ENCODE results near the gene CTSF.
"Not testable (repeated sequence)": the region's sequence is repeated elsewhere in the genome, so short reads cannot be mapped to it uniquely, and the experiment has no call there.

Gene CTSF

DNA sequence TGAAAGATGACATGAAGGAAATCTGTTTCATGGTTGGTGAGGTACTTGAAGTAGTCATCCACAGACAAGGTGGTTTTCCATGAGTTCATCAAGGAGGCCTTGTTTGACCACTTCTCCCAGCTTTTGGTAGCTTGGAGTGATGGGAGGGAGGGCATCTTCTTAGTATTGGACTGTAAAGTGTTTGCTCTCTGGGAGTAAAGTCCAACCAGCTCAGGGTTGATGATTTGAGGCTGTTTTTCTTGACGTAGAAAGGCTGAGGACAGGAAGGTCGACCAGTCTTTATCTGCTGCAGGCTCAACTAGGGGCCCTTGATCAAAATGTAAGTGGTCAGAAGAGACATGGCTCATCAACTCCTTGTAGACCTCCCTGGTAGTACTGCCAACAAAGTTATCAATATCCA, 22.8 kb upstream of the CTSF start:
- no peak for DNase-seq (ENCODE audit: low spot score)
- TF ChIP-seq, protein P1, sequence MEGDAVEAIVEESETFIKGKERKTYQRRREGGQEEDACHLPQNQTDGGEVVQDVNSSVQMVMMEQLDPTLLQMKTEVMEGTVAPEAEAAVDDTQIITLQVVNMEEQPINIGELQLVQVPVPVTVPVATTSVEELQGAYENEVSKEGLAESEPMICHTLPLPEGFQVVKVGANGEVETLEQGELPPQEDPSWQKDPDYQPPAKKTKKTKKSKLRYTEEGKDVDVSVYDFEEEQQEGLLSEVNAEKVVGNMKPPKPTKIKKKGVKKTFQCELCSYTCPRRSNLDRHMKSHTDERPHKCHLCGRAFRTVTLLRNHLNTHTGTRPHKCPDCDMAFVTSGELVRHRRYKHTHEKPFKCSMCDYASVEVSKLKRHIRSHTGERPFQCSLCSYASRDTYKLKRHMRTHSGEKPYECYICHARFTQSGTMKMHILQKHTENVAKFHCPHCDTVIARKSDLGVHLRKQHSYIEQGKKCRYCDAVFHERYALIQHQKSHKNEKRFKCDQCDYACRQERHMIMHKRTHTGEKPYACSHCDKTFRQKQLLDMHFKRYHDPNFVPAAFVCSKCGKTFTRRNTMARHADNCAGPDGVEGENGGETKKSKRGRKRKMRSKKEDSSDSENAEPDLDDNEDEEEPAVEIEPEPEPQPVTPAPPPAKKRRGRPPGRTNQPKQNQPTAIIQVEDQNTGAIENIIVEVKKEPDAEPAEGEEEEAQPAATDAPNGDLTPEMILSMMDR (IDR thresholded peaks at IDR 0.05; ENCODE audit: extremely low read depth, insufficient read depth, missing control alignments): no peak
- in situ Hi-C loops (cut with MboI; ENCODE audit: low pct_unique_long_range_greater_than_20kb, low sequenced_read_pairs, unreplicated experiment): no loop called here

- in situ Hi-C loops (cut with MboI; ENCODE audit: low pct_unique_long_range_greater_than_20kb, low sequenced_read_pairs, unreplicated experiment): no loop called here
- TF ChIP-seq, protein P1 (IDR thresholded peaks at IDR 0.05; ENCODE audit: extremely low read depth, insufficient read depth, missing control alignments): no peak
- DNase-seq (ENCODE audit: low spot score): no peak
Observed at GRCh38 chr11:66589996-66590675, 21.7 kb upstream of the CTSF start.

DNA sequence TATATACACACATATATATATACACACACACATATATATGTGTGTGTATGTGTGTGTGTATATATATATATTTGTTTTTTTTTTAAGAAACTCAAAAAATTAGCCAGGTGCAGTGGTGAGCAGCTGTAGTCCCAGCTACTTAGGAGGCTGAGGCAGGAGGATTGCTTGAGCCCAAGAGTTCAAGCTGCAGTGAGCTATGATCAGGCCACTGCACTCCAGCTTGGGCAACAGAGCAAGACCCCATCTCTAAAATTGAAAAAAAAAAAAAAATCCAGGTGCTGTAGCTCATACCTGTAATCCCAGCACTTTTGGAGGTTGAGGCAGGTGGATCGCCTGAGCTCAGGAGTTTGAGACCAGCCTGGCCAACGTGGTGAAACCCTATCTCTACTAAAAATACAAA, 20.9 kb upstream of the CTSF start:
- in situ Hi-C loops (cut with MboI; ENCODE audit: low pct_unique_long_range_greater_than_20kb, low sequenced_read_pairs, unreplicated experiment); DNase-seq (ENCODE audit: low spot score): not testable (repeated sequence)

DNA sequence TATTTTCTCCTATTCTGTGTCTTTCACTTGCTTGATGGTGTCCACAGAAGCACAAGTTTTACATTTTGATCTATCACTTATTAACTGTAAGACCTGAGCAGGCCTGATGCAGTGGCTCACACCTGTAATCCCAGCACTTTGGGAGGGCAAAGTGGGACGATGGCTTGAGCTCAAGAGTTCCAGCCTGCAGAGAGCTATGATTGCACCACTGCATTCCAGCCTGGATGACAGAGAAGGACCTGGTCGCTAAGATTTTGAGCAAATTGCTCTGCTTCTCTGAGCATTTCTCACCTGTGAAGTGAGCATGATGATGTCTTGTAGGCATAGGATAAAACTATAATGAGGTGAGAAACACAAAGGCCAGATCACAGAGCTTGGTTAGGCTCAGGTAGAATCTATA, 17.7 kb upstream of the CTSF start:
- TF ChIP-seq, protein P1 (IDR thresholded peaks at IDR 0.05; ENCODE audit: extremely low read depth, insufficient read depth, missing control alignments): no peak
- in situ Hi-C loops (cut with MboI; ENCODE audit: low pct_unique_long_range_greater_than_20kb, low sequenced_read_pairs, unreplicated experiment): no loop called here
- DNase-seq (ENCODE audit: low spot score): no peak

DNA sequence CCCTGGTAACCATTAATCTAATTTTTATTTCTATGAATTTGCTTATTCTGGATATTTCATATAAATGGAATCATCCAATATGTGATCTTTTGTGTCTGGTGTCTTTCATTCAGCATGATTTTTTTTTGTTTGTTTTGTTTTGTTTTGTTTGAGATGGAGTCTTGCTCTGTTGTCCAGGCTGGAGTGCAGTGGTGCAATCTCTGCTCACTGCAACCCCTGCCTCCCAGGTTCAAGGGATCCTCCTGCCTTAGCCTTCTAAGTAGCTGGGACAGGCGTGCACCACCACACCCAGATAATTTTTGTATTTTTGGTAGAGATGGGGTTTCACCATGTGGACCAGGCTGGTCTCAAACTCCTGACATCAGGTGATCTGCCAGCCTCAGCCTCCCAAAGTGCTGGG, 17.0 kb upstream of the CTSF start:
- not testable (repeated sequence) for DNase-seq (ENCODE audit: low spot score)

GRCh38 chr11:66582565-66583147, 14.2 kb upstream of the CTSF start:
- in situ Hi-C loops (cut with MboI; ENCODE audit: low pct_unique_long_range_greater_than_20kb, low sequenced_read_pairs, unreplicated experiment); DNase-seq (ENCODE audit: low spot score): not testable (repeated sequence)

More for the DNA sequence above, 17.0 kb upstream of the CTSF start:
- in situ Hi-C loops (cut with MboI; ENCODE audit: low pct_unique_long_range_greater_than_20kb, low sequenced_read_pairs, unreplicated experiment): not testable (repeated sequence)

GRCh38 chr11:66581261-66581660, 12.9 kb upstream of the CTSF start:
- no peak for DNase-seq (ENCODE audit: low spot score)
- in situ Hi-C loops (cut with MboI; ENCODE audit: low pct_unique_long_range_greater_than_20kb, low sequenced_read_pairs, unreplicated experiment): no loop called here
- TF ChIP-seq, protein P1 (IDR thresholded peaks at IDR 0.05; ENCODE audit: extremely low read depth, insufficient read depth, missing control alignments): no peak

DNA sequence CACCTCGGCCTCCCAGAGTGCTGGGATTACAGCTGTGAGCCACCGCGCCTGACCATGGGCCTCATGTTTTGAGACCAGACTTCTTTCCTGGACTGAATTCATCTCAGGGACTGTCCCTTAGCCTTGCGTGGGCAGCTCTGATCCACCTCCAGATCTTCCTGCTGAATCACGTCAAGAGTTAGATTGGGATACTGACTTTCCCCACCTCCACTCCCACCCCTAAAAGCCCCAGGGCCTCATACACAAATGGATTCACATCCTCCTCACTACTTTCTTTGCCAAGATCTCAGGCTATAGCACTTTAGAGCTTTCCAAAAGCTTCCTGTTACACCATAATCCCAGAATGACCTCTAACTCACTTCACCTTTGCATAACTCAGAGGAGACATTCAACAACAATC, 12.4 kb upstream of the CTSF start:
- in situ Hi-C loops (cut with MboI; ENCODE audit: low pct_unique_long_range_greater_than_20kb, low sequenced_read_pairs, unreplicated experiment): no loop called here
- TF ChIP-seq, protein P1 (IDR thresholded peaks at IDR 0.05; ENCODE audit: extremely low read depth, insufficient read depth, missing control alignments): no peak
- no peak for DNase-seq (ENCODE audit: low spot score)

All from GM13977 (cell line).